K562 (cell line): ENCODE data around the gene NABP2. TPM values are rescaled to one million over a fixed set of nuclear protein-coding genes. Genes with fewer than 3 reads are reported as not detected.

Source experiments
- ASH1L ChIP-seq: fragments of 450-650 bp; IDR thresholded peaks from 2 replicates; pipeline ENCODE4 v1.6.1; 2018; ENCODE audit warnings: borderline replicate concordance, mild to moderate bottlenecking, low read depth; ENCODE audit not compliant: partially characterized antibody
- BCOR ChIP-seq: fragments of 450-650 bp; IDR thresholded peaks from 2 replicates; pipeline ENCODE4 v1.6.1; 2016
- CBX5 ChIP-seq: IDR thresholded peaks from 2 replicates; pipeline ENCODE4 v1.6.1; 2014; ENCODE audit warnings: low read depth, borderline replicate concordance
- DIDO1 ChIP-seq: fragments of 450-650 bp; IDR thresholded peaks from 2 replicates; pipeline ENCODE4 v1.6.1; 2016; ENCODE audit warnings: low read depth, missing biosample characterization, missing genetic modification characterization
- EP400 ChIP-seq: fragments of 450-650 bp; IDR thresholded peaks from 2 replicates; pipeline ENCODE4 v1.6.1; 2017; ENCODE audit warnings: antibody characterized with exemption, mild to moderate bottlenecking, moderate library complexity
- FOXJ3 ChIP-seq: sonication (generic); formaldehyde crosslinking; IDR thresholded peaks from 2 replicates; pipeline ENCODE4 v1.4.0; 2020; ENCODE audit warnings: mild to moderate bottlenecking, missing genetic modification reagents
- HDAC1 ChIP-seq, 2 experiments: fragments of 450-650 bp; IDR thresholded peaks; 2 replicates each; pipeline ENCODE4 v1.6.1; 2016 to 2017; ENCODE audit warnings: inconsistent platforms in 1 of 2, mild to moderate bottlenecking in 1 of 2, moderate library complexity in 1 of 2
- MTA1 ChIP-seq: fragments of 450-650 bp; IDR thresholded peaks from 2 replicates; pipeline ENCODE4 v1.6.1; 2017; ENCODE audit warnings: borderline replicate concordance
- NBN ChIP-seq: fragments of 450-650 bp; IDR thresholded peaks from 2 replicates; pipeline ENCODE4 v1.6.1; 2016; ENCODE audit warnings: low read depth, mild to moderate bottlenecking
- RNF2 ChIP-seq: sonication (generic); IDR thresholded peaks from 2 replicates; pipeline ENCODE4 v1.6.1; 2016
- SMARCE1 ChIP-seq: fragments of 450-650 bp; IDR thresholded peaks from 2 replicates; pipeline ENCODE4 v1.7.1; 2016; ENCODE audit warnings: mild to moderate bottlenecking
- SMC3 ChIP-seq: conservative IDR thresholded peaks from 2 replicates; pipeline ENCODE4 v1.6.1; 2011; ENCODE audit warnings: low read depth, low read length, improper control_type of control experiment; ENCODE audit not compliant: insufficient read depth
- TCF7 ChIP-seq: sonication (generic); IDR thresholded peaks from 2 replicates; pipeline ENCODE4 v1.6.1; 2016; ENCODE audit warnings: antibody characterized with exemption, borderline replicate concordance
- TRIM28 ChIP-seq: fragments of 450-650 bp; IDR thresholded peaks from 2 replicates; pipeline ENCODE4 v1.6.1; 2017
- YY1 ChIP-seq, 3 experiments: IDR thresholded peaks; 2 replicates each; pipeline ENCODE4 v1.6.1; 2011; ENCODE audit warnings: low read length in 2 of 3, mild to moderate bottlenecking in 2 of 3, moderate library complexity in 2 of 3, borderline replicate concordance in 1 of 3, control low read depth in 1 of 3, low read depth in 1 of 3; ENCODE audit not compliant: insufficient read depth in 3 of 3, insufficient replicate concordance in 2 of 3, control insufficient read depth in 1 of 3, insufficient read length in 1 of 3; ENCODE audit errors: extremely low read depth in 1 of 3
- ZFX ChIP-seq: sonication (generic); formaldehyde crosslinking; IDR thresholded peaks from 2 replicates; pipeline ENCODE4 v1.8.0; 2022; ENCODE audit warnings: mild to moderate bottlenecking, missing genetic modification reagents, moderate library complexity
- ZNF586 ChIP-seq: fragments of 450-650 bp; formaldehyde crosslinking; conservative IDR thresholded peaks from 2 replicates; pipeline ENCODE4 v1.4.0; 2020; ENCODE audit warnings: mild to moderate bottlenecking, moderate library complexity
- polyA plus RNA-seq, 8 experiments: library from polyadenylated mRNA; depleted of rRNA in 4 of 8; stranded (reverse) in 5 of 8; unstranded in 3 of 8; fragments of >200 nt; fragmentation: Nextera tagmentation in 2 of 8; fragmentation: Illumina TruSeq in 1 of 8; extraction: Ambion mirVana in 2 of 8; extraction: Trizol in 1 of 8; gene quantifications; 2 replicates each; pipeline versions ENCODE4 v1.2.1 to v1.2.3, GENCODE V29; 2011 to 2014; ENCODE audit warnings: inconsistent platforms in 1 of 8, missing spikeins in 1 of 8
- total RNA-seq, 7 experiments: library from RNA; depleted of rRNA in 6 of 7; stranded (reverse); fragments of >200 nt in 6 of 7; fragmentation: Illumina TruSeq in 2 of 7; extraction: Trizol in 2 of 7; gene quantifications; 2 replicates each; pipeline versions ENCODE4 v1.2.1 to v1.2.3, GENCODE V29; 2011 to 2021; ENCODE audit warnings: low replicate concordance in 1 of 7
- TF ChIP-seq, protein P1 (sequence below): fragments of 250-450 bp; sonication (Bioruptor Pico); IDR thresholded peaks from 2 replicates; pipeline ENCODE4 v1.4.0; 2020; ENCODE audit warnings: mild to moderate bottlenecking, moderate library complexity, borderline replicate concordance
- TF ChIP-seq, protein P2 (sequence below): sonication (generic); formaldehyde crosslinking; IDR thresholded peaks from 2 replicates; pipeline ENCODE4 v1.9.0; 2022; ENCODE audit warnings: mild to moderate bottlenecking, missing genetic modification reagents
- TF ChIP-seq, protein P3 (sequence below): sonication (generic); formaldehyde crosslinking; IDR thresholded peaks from 2 replicates; pipeline ENCODE4 v1.8.1; 2022; ENCODE audit warnings: missing genetic modification reagents

The NABP2 gene
- total and polyA plus RNA-seq, 9 of the 15 experiments (the other 6 are each of a cell fraction or from before 2014, with no cell fraction given) = 11.3 to 60.6 (median 43.5) TPM

DNA sequence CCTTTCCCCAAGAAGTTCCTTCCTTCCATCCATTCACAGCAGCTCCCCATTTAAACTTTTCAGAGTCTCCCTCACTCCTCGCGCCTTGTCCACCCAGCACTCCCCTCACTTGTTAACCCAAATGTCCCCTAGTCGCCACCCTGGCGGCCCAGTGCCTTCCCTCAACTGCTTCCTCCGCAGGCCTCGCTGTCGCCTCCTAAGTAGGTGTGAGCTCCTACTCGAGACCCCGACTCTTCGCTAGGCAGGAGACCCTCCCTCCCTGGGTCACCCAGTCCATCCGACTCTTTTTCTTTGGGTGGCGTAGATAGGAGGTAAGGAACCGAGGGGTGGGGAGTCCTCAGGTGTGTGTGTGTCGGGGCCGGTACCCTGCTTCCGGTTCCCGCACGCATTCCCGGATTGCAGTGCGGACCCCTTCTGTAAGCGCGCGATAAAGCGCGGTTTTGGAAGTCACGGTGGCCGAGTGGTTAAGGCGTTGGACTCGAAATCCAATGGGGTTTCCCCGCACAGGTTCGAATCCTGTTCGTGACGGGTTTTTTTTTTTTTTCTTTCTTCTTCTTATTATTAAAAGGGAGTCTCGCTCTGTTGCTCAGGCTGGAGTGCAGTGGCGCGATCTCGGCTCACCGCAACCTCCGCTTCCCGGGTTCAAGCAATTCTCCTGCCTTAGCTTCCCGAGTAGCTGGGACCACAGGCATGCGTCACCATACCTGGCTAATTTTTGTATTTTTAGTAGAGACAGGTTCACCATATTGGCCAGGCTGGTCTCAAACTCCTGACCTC lies 34.0 kb upstream of the NABP2 start (continued):
- TF ChIP-seq, protein P1, sequence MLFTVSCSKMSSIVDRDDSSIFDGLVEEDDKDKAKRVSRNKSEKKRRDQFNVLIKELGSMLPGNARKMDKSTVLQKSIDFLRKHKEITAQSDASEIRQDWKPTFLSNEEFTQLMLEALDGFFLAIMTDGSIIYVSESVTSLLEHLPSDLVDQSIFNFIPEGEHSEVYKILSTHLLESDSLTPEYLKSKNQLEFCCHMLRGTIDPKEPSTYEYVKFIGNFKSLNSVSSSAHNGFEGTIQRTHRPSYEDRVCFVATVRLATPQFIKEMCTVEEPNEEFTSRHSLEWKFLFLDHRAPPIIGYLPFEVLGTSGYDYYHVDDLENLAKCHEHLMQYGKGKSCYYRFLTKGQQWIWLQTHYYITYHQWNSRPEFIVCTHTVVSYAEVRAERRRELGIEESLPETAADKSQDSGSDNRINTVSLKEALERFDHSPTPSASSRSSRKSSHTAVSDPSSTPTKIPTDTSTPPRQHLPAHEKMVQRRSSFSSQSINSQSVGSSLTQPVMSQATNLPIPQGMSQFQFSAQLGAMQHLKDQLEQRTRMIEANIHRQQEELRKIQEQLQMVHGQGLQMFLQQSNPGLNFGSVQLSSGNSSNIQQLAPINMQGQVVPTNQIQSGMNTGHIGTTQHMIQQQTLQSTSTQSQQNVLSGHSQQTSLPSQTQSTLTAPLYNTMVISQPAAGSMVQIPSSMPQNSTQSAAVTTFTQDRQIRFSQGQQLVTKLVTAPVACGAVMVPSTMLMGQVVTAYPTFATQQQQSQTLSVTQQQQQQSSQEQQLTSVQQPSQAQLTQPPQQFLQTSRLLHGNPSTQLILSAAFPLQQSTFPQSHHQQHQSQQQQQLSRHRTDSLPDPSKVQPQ (CRISPR knock-in tag) = no peak
- TF ChIP-seq HDAC1 (IDR thresholded peaks at IDR 0.05) = peak; percentile 65 to 78; a peak in 3 of 4 replicates
- peak; percentile 74 for TF ChIP-seq EP400
- peak; percentile 87 for TF ChIP-seq NBN
- peak; percentile 76 for TF ChIP-seq ZFX (CRISPR knock-in tag)
- TF ChIP-seq CBX5 = 0 out of 2 replicates have a peak, but pooled peaks have one; percentile 68
- peak; percentile 36; the same call in 1 of the 2 replicates for TF ChIP-seq SMARCE1
- TF ChIP-seq TCF7 = peak; percentile 53; the same call in 1 of the 2 replicates
- TF ChIP-seq RNF2 = peak; percentile 75; the same call in 1 of the 2 replicates
- TF ChIP-seq BCOR = peak; percentile 83
- no peak for TF ChIP-seq ZNF586 (CRISPR knock-in tag)
- TF ChIP-seq ASH1L = no peak
- TF ChIP-seq, protein P2, sequence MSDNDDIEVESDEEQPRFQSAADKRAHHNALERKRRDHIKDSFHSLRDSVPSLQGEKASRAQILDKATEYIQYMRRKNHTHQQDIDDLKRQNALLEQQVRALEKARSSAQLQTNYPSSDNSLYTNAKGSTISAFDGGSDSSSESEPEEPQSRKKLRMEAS (CRISPR knock-in tag) = peak; percentile 57
- TF ChIP-seq DIDO1 (tag) = 0 out of 2 replicates have a peak, but pooled peaks have one; percentile 33
- 0 out of 2 replicates have a peak, but pooled peaks have one; percentile 12 for TF ChIP-seq SMC3
- TF ChIP-seq, protein P3, sequence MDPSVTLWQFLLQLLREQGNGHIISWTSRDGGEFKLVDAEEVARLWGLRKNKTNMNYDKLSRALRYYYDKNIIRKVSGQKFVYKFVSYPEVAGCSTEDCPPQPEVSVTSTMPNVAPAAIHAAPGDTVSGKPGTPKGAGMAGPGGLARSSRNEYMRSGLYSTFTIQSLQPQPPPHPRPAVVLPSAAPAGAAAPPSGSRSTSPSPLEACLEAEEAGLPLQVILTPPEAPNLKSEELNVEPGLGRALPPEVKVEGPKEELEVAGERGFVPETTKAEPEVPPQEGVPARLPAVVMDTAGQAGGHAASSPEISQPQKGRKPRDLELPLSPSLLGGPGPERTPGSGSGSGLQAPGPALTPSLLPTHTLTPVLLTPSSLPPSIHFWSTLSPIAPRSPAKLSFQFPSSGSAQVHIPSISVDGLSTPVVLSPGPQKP (CRISPR knock-in tag) = no peak
- TF ChIP-seq YY1 (IDR thresholded peaks at IDR 0.05; ENCODE audit: borderline replicate concordance in 1 of 3, control insufficient read depth in 1 of 3, extremely low read depth in 1 of 3, insufficient read depth in 3 of 3, insufficient read length in 1 of 3, insufficient replicate concordance in 2 of 3, low read depth in 1 of 3, low read length in 2 of 3) = peak in 1 of 3 experiments; percentile 28
- no peak for TF ChIP-seq FOXJ3
- TF ChIP-seq TRIM28 = 0 out of 2 replicates have a peak, but pooled peaks have one; percentile 17
- peak; percentile 17; the same call in 1 of the 2 replicates for TF ChIP-seq MTA1
